CD4-positive, alpha-beta T cell treated with Interleukin-12 subunit alpha and Interleukin-12 subunit beta, for 1 hour (primary cell): ENCODE data around the gene PAK1.
A peak's percentile ranks its signal among the peaks of the same experiment; 100 is the strongest.
"Not testable (repeated sequence)": the region's sequence is repeated elsewhere in the genome, so short reads cannot be mapped to it uniquely, and the experiment has no call there.

ENCODE experiments used
- DNase-seq: peaks from one replicate; pipeline ENCODE4 v3.0.0-alpha.2; 2020

PAK1 gene

GRCh38 chr11:77473801-77474683, at the start of gene PAK1:
TSS of gene PAK1 (minus strand) at chr11:77474094. CDS start at chr11:77392520, 81,574 bp downstream.
- DNase-seq: peak; percentile 92

GRCh38 chr11:77522215-77522614, 48.3 kb upstream of the PAK1 start:
- DNase-seq: no peak

DNA sequence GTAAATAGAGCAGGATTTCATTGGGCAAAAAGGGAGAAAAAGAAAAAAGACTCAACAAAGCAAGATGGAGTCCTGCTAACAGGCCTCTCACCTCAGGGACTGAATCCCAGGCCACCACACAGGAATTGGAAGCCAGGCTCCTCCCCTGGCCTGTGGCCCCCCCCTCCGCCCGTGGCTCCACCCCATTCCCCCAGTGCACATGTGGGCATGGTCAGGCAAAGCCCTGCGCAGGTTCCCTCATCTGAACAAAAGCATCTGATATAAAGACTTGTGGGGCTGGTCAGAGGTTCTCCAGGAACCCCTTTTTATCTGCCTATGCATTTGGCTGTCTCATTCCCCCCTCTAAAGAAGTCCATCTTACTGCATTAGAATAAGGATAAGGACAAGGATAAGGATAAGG, 46.0 kb upstream of the PAK1 start:
- DNase-seq: no peak

GRCh38 chr11:77518471-77518870, 44.6 kb upstream of the PAK1 start:
- DNase-seq: no peak

DNA sequence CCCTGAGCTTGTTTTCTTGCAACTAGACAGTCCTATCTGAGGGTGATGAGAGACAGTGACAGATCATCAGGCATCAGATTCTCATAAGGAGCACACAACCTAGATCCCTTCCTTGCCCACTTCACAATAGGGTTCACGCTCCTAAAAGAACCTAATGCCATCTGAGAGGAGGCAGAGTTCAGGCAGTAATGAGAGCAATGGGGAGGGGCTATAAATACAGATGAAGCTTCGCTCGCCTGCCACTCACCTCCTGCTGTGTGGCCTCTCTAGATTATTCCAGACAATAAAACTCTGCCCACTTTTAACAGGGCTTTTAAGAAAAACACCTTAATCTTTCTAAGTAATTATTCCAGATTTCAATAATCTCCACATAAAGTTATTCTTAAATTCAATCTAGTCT, 43.9 kb upstream of the PAK1 start:
- no peak for DNase-seq

GRCh38 chr11:77517226-77517625, 43.3 kb upstream of the PAK1 start:
- no peak for DNase-seq

DNA sequence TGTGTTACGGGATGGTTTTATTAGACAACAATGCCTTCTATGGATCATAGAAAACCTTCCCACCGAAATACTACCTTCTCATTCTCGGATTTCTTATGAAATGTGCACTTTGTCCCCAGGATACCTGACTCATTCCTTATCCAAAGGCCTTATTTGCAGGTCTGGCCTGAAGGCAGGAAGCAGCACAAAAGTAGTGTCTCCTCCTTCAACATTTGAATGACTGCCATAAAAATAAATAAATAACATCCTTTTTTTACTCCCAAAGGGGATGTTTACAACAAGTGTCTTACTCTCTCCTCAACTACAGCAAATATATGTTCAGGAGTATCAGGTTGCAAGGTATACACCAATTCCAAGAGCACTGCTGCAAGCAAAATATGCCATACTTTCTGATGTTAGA, 41.6 kb upstream of the PAK1 start:
- no peak for DNase-seq

GRCh38 chr11:77515063-77515462, 41.2 kb upstream of the PAK1 start:
- DNase-seq: no peak

- no peak for DNase-seq
Observed at GRCh38 chr11:77512092-77512491, 38.2 kb upstream of the PAK1 start.

DNA sequence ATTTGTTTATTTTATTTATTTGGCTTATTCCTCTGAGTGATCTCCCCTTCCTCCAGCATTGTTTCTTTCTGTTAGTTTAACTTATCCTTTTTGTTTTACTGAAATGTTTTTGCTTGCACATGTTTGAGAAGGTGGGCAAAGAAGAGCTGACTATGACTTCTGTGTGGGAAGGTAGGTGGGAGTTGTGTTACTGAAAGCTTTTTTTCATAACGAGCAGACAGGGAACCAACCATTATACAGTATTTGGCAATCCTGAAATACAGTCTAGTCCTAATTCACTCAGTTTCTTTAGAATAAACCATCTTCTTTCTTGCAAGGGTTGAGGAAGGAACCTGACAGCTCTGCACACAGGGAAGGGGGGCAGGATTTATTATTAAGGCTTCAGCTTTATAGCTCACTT, 37.0 kb upstream of the PAK1 start:
- no peak for DNase-seq

DNA sequence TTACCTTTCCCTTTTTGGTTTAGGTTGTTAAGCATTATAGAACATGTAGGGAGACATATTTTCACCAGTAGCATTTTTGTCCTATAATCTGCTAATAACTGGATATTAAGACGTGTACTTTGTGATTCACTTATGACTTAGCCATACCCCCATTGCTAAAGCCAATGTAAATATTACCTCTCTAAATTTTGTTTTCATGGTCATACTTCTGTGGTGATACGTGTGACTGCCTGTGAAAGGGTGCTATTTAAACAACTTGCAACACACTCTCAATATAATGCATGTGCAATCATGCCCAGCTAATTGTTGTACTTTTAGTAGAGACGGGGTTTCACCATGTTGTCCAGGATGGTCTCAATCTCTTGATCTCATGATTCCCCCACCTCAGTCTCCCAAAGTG, 36.2 kb upstream of the PAK1 start:
- no peak for DNase-seq

DNA sequence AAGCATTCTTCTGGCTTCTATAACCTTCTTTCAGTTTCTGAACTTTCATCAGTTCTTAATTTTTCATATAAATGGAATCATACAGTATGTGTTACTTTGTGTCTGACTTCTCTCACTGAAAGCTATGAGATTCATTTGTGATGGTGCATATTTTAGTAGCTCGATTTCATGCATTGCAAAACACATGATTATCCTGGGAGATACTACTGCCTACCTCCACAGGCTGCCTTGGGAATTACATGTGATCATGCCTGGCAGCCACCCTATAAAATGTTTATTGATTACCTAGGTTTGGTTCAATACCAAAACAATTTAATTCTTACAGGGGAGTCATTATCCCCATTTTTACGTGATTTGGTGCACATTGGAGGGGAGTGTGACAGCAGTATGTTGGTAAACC, 34.1 kb upstream of the PAK1 start:
- no peak for DNase-seq

GRCh38 chr11:77506857-77507256, 33.0 kb upstream of the PAK1 start:
- no peak for DNase-seq

DNA sequence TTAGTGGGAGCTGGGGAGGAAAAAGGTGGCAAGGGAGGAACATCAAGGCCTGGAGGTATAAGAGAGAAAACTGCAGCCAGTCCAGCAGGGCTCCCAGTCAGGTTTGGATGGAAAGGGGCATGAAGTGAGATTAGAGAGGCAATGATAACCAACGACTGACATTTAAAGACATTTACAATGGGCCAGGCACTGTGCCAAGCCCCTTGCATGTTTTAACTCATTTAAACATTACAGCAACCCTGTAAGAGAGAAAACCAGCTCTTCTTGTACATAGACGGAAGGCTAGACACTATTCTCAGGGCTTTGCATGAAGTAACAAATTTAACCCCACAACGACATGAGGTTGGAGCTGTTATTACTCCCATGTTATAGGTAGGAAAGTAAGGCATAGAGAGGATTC, 32.1 kb upstream of the PAK1 start:
- no peak for DNase-seq

GRCh38 chr11:77503006-77503405, 29.1 kb upstream of the PAK1 start:
- no peak for DNase-seq

GRCh38 chr11:77502346-77502905, 28.5 kb upstream of the PAK1 start:
- DNase-seq: no peak

DNA sequence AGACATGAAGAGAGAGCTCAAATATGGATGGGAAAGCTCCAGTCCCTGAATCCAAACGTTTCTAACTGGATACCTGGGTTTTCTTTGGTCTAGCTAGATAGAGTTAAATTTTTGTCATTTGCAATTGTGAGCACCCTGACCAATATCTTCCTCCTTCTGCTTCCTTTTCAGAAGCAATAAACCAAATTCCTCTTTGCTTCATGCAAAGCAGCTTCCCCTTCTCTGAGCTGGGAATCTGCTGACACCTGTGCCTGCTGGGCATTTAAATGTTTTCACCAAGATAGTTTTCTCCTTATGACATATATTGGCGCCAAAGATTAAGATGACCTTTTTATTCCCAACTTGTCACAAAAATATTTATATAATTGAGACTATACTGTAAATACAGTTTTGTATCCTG, 27.9 kb upstream of the PAK1 start:
- no peak for DNase-seq

GRCh38 chr11:77497368-77497767, 23.5 kb upstream of the PAK1 start:
- DNase-seq: no peak

GRCh38 chr11:77495526-77495925, 21.6 kb upstream of the PAK1 start:
- no peak for DNase-seq

GRCh38 chr11:77490035-77490434, 16.1 kb upstream of the PAK1 start:
- DNase-seq: not testable (repeated sequence)

DNA sequence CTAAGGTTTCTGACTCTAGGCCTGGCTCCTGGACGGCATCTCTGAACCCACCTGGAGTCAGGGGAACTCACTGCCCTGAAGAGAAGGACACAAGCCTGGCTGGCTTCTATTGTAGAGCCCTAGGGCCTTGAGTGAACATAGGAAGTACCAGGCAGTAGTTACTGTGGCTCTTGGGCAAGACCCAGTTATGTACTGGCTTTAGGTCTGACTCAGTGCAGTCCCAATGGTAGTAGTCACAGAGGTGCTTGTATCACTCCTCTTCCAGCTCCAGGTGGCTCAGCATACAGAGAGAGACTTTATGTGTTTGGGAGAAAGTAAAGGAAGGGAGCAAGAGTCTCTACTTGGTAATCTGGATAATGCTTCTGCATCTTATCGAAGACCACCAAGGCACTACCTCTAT, 13.9 kb upstream of the PAK1 start:
- DNase-seq: no peak

DNA sequence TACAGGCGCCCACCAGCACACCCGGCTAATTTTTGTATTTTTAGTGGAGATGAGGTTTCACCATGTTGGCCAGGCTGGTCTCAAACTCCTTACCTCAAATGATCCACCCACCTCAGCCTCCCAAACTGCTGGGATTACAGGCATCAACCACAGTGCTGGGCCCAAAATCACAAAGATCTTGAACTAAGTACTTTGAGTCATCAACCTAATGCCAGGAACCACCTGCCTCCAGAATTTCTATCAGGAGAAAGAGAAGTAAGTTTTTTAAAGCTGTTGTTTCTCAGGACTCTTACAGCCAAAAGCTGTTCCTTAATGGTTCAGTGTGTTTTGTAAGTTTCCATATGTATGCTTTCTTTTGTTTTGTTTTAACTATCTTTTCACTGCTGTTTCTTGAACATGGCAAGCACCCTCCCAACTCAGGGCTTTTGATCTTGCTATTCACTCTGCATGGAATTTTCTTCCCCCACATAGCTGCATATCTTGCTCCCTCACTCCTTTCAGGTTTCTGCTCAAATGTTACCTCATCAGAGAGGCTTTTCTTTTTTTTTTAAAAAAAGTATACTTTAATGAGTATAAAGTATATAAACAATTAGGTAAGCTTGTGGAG, 6.0 kb upstream of the PAK1 start:
- DNase-seq: no peak

- no peak for DNase-seq
Observed at GRCh38 chr11:77475206-77475605, 1.3 kb upstream of the PAK1 start.

DNA sequence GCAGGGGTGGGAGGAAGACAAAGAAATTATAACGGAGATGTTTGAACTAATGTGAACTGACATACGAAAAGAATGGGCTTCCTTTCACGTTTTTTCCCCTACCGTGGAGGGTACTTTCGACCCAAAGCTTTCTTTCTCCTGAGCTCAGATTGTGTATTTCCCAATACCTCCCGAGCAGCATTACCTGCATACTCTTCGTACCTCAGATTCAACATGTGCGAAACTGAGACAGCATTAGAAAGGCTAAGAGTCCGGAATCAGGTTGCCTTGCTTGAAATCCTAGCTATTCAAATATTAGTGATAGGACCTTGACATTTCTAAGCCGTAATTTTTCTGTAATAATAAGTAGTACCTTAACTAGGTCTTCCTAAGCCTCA, 778 bp upstream of the PAK1 start:
- DNase-seq: no peak
